ENCODE measurements around the gene TBC1D24.

The TBC1D24 gene

GRCh38 chr16:2450535-2450934, 24.4 kb upstream of the TBC1D24 start:
- H3K4me1 ChIP-seq (ENCODE audit: control insufficient read depth, insufficient read depth, low read length) = no peaks in the 10 kb centered on the region
- no peak overlapping the region for H3K4me3 ChIP-seq (ENCODE audit: low read length)
- no peak for DNase-seq (ENCODE audit: low read depth, low spot score)
- no peak overlapping the region for H3K27ac ChIP-seq (ENCODE audit: low read length)
- H3K9me3 ChIP-seq (ENCODE audit: control insufficient read depth, insufficient read depth, low read length) = no peaks in the 10 kb centered on the region
- peaks cover 60% of the 10 kb centered on the region for H3K36me3 ChIP-seq (ENCODE audit: control insufficient read depth, insufficient read depth, low read length)
- H3K27me3 ChIP-seq (ENCODE audit: control insufficient read depth, insufficient read depth, low read length) = no peaks in the 10 kb centered on the region
- no CpG with 5 or more reads among the region's 8 CpGs for WGBS (ENCODE audit: insufficient coverage, insufficient read length)

DNA sequence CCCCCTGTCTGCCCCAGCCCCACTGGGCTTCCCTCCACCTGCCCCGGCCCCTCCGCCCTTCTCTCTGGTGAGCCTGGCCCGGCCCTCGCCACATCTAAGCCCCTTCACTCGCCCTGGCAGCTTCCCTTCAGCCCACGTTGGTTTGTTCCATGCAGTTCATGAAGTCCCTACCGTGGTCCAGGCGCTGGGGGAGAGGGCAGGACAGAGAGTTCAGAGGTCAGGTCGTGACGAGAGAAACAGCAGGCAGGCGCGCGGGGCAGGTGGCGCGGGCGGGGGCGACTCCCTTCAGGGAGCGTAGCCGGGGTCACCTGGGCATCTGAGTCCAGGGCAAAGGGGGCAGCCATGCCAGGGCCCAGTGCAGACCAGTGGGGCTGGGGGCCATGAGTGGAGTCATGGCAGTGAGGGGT, 23.9 kb upstream of the TBC1D24 start:
- peaks cover 63% of the 10 kb centered on the region for H3K36me3 ChIP-seq (ENCODE audit: control insufficient read depth, insufficient read depth, low read length)
- no CpG with 5 or more reads among the region's 19 CpGs for WGBS (ENCODE audit: insufficient coverage, insufficient read length)
- no peak overlapping the region for H3K27ac ChIP-seq (ENCODE audit: low read length)
- H3K9me3 ChIP-seq (ENCODE audit: control insufficient read depth, insufficient read depth, low read length) = no peaks in the 10 kb centered on the region
- DNase-seq (ENCODE audit: low read depth, low spot score) = no peak
- H3K27me3 ChIP-seq (ENCODE audit: control insufficient read depth, insufficient read depth, low read length) = no peaks in the 10 kb centered on the region
- no peaks in the 10 kb centered on the region for H3K4me1 ChIP-seq (ENCODE audit: control insufficient read depth, insufficient read depth, low read length)
- no peak overlapping the region for H3K4me3 ChIP-seq (ENCODE audit: low read length)

DNA sequence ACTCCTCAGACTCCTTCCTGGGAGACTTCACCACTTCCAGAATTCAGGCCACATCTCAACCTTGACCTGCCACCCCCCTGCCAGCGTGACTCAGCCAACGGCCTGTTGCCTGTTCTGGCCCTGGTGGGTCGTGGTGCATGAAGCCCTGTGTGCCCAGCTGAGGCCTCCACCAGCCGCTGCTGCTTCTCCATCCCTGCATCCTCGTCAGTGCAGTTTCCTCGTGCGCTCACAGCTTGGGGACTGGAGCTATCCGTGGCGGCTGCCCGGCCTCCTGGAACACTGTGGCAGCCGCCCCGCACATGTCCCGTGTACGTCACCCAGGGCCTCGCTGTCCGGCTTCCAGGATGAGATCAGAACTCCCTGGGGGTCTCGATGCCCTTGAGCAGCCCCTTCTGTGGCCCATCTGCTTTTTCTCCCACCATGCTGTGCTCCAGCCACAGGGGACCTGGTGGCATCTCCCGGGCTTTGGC, 23.0 kb upstream of the TBC1D24 start:
- no peak for DNase-seq (ENCODE audit: low read depth, low spot score)
- H3K36me3 ChIP-seq (ENCODE audit: control insufficient read depth, insufficient read depth, low read length) = peaks cover 63% of the 10 kb centered on the region
- H3K4me1 ChIP-seq (ENCODE audit: control insufficient read depth, insufficient read depth, low read length) = no peaks in the 10 kb centered on the region
- H3K27ac ChIP-seq (ENCODE audit: low read length) = no peak overlapping the region
- no peaks in the 10 kb centered on the region for H3K9me3 ChIP-seq (ENCODE audit: control insufficient read depth, insufficient read depth, low read length)
- H3K27me3 ChIP-seq (ENCODE audit: control insufficient read depth, insufficient read depth, low read length) = no peaks in the 10 kb centered on the region
- no CpG with 5 or more reads among the region's 18 CpGs for WGBS (ENCODE audit: insufficient coverage, insufficient read length)
- H3K4me3 ChIP-seq (ENCODE audit: low read length) = no peak overlapping the region

GRCh38 chr16:2452650-2453049, 22.3 kb upstream of the TBC1D24 start:
- DNase-seq (ENCODE audit: low read depth, low spot score) = no peak
- peaks cover 64% of the 10 kb centered on the region for H3K36me3 ChIP-seq (ENCODE audit: control insufficient read depth, insufficient read depth, low read length)
- no peaks in the 10 kb centered on the region for H3K27me3 ChIP-seq (ENCODE audit: control insufficient read depth, insufficient read depth, low read length)
- H3K27ac ChIP-seq (ENCODE audit: low read length) = no peak overlapping the region
- H3K4me1 ChIP-seq (ENCODE audit: control insufficient read depth, insufficient read depth, low read length) = no peaks in the 10 kb centered on the region; the same call in 1 of the 2 replicates
- WGBS (ENCODE audit: insufficient coverage, insufficient read length) = no CpG with 5 or more reads among the region's 8 CpGs
- no peak overlapping the region for H3K4me3 ChIP-seq (ENCODE audit: low read length)
- H3K9me3 ChIP-seq (ENCODE audit: control insufficient read depth, insufficient read depth, low read length) = no peaks in the 10 kb centered on the region

DNA sequence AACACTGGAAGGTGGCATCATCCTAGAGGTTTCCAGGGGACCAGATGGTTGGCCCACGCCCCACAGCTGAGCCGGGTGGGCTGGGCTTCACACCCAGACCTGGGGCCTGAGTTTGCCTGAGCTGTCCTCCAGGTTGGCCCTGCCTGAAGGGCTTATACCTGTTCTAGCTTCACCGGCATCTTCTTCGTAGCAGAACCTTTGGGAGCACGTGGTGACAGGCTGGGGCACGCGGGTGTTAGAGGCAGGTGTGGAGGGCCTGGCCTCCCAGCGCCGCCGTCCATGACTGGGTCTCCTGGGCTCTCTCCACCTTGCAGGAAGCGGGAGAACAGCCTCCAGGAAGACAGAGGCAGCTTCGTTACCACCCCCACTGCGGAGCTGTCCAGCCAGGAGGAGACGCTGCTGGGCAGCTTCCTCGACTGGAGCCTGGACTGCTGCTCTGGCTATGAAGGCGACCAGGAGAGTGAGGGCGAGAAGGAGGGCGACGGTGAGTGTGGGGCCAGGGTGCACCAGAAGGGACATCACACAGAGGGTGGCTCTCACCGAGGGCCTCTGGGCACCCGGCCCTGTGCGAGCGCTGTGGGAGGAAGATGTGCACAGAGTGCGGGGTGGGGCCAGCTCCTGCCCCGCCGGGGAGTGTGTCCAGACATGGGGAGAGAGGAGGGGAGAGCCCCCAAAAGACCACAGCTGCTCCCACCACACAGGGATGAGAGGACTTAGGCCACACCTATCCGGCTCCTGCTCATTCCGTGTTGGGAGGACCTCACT, 19.7 kb upstream of the TBC1D24 start:
- no peak for DNase-seq (ENCODE audit: low read depth, low spot score)
- H3K36me3 ChIP-seq (ENCODE audit: control insufficient read depth, insufficient read depth, low read length) = peaks cover 49% of the 10 kb centered on the region

DNA sequence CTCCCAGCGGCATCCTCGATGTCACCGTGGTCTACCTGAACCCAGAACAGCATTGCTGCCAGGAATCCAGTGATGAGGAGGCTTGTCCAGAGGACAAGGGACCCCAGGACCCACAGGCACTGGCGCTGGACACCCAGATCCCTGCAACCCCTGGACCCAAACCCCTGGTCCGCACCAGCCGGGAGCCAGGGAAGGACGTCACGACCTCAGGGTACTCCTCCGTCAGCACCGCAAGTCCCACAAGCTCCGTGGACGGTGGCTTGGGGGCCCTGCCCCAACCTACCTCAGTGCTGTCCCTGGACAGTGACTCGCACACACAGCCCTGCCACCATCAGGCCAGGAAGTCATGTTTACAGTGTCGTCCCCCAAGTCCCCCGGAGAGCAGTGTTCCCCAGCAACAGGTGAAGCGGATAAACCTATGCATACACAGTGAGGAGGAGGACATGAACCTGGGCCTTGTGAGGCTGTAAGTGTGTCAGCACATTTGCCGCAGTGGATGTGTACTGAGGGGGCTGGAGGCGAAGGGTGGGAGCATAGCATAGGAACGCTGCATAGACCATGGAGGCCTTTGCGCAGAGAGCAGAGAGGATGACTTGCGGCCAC, 18.3 kb upstream of the TBC1D24 start:
- H3K36me3 ChIP-seq (ENCODE audit: control insufficient read depth, insufficient read depth, low read length) = peaks cover 44% of the 10 kb centered on the region
- H3K27ac ChIP-seq (ENCODE audit: low read length) = no peak overlapping the region
- peaks cover 9% of the 10 kb centered on the region; the same call in 1 of the 2 replicates for H3K4me1 ChIP-seq (ENCODE audit: control insufficient read depth, insufficient read depth, low read length)
- H3K27me3 ChIP-seq (ENCODE audit: control insufficient read depth, insufficient read depth, low read length) = no peaks in the 10 kb centered on the region
- H3K9me3 ChIP-seq (ENCODE audit: control insufficient read depth, insufficient read depth, low read length) = no peaks in the 10 kb centered on the region
- WGBS (ENCODE audit: insufficient coverage, insufficient read length) = no CpG with 5 or more reads among the region's 21 CpGs
- DNase-seq (ENCODE audit: low read depth, low spot score) = no peak
- H3K4me3 ChIP-seq (ENCODE audit: low read length) = no peak overlapping the region

More for the DNA sequence above, 19.7 kb upstream of the TBC1D24 start:
- no peaks in the 10 kb centered on the region for H3K9me3 ChIP-seq (ENCODE audit: control insufficient read depth, insufficient read depth, low read length)
- H3K4me1 ChIP-seq (ENCODE audit: control insufficient read depth, insufficient read depth, low read length) = peaks cover 5% of the 10 kb centered on the region; the same call in 1 of the 2 replicates
- no peak overlapping the region for H3K27ac ChIP-seq (ENCODE audit: low read length)
- H3K4me3 ChIP-seq (ENCODE audit: low read length) = no peak overlapping the region
- no CpG with 5 or more reads among the region's 28 CpGs for WGBS (ENCODE audit: insufficient coverage, insufficient read length)
- H3K27me3 ChIP-seq (ENCODE audit: control insufficient read depth, insufficient read depth, low read length) = no peaks in the 10 kb centered on the region

DNA sequence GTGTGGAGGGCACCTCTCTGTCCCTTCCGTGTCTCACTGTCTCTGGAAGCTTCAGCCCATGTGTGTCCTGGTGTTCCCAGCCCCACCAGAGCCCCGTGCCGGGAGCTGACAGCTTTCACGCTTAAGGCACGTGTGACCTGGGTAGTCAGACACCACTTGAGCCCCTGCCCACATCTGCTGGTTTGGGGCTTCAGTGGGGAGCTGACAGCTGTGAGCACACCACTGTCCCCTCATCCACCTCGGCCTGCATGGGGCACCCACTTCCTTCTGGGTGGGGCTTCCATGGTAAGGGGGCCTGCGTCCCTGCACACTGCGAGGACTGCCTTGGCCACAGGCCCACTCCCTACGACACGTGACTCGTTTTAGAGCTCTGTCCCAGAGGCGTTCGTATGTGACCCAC, 17.7 kb upstream of the TBC1D24 start:
- H3K27ac ChIP-seq (ENCODE audit: low read length) = no peak overlapping the region
- peaks cover 41% of the 10 kb centered on the region for H3K36me3 ChIP-seq (ENCODE audit: control insufficient read depth, insufficient read depth, low read length)
- no peak for DNase-seq (ENCODE audit: low read depth, low spot score)
- H3K4me1 ChIP-seq (ENCODE audit: control insufficient read depth, insufficient read depth, low read length) = peaks cover 9% of the 10 kb centered on the region; the same call in 1 of the 2 replicates
- no peaks in the 10 kb centered on the region for H3K27me3 ChIP-seq (ENCODE audit: control insufficient read depth, insufficient read depth, low read length)
- H3K4me3 ChIP-seq (ENCODE audit: low read length) = no peak overlapping the region
- H3K9me3 ChIP-seq (ENCODE audit: control insufficient read depth, insufficient read depth, low read length) = no peaks in the 10 kb centered on the region
- WGBS (ENCODE audit: insufficient coverage, insufficient read length) = no CpG with 5 or more reads among the region's 13 CpGs

GRCh38 chr16:2457946-2458345, 17.0 kb upstream of the TBC1D24 start:
- no peak for DNase-seq (ENCODE audit: low read depth, low spot score)
- H3K4me3 ChIP-seq (ENCODE audit: low read length) = no peak overlapping the region
- WGBS (ENCODE audit: insufficient coverage, insufficient read length) = no CpG with 5 or more reads among the region's 7 CpGs
- no peaks in the 10 kb centered on the region for H3K9me3 ChIP-seq (ENCODE audit: control insufficient read depth, insufficient read depth, low read length)
- H3K27ac ChIP-seq (ENCODE audit: low read length) = no peak overlapping the region
- peaks cover 42% of the 10 kb centered on the region for H3K36me3 ChIP-seq (ENCODE audit: control insufficient read depth, insufficient read depth, low read length)
- H3K4me1 ChIP-seq (ENCODE audit: control insufficient read depth, insufficient read depth, low read length) = peaks cover 9% of the 10 kb centered on the region; the same call in 1 of the 2 replicates
- H3K27me3 ChIP-seq (ENCODE audit: control insufficient read depth, insufficient read depth, low read length) = no peaks in the 10 kb centered on the region

- no peak overlapping the region for H3K27ac ChIP-seq (ENCODE audit: low read length)
- peaks cover 35% of the 10 kb centered on the region for H3K36me3 ChIP-seq (ENCODE audit: control insufficient read depth, insufficient read depth, low read length)
- no peaks in the 10 kb centered on the region for H3K9me3 ChIP-seq (ENCODE audit: control insufficient read depth, insufficient read depth, low read length)
- H3K27me3 ChIP-seq (ENCODE audit: control insufficient read depth, insufficient read depth, low read length) = no peaks in the 10 kb centered on the region
- WGBS (ENCODE audit: insufficient coverage, insufficient read length) = no CpG with 5 or more reads among the region's 18 CpGs
- H3K4me3 ChIP-seq (ENCODE audit: low read length) = peak overlapping the region; percentile 24; the same call in 1 of the 2 replicates
- no peak for DNase-seq (ENCODE audit: low read depth, low spot score)
- H3K4me1 ChIP-seq (ENCODE audit: control insufficient read depth, insufficient read depth, low read length) = peaks cover 9% of the 10 kb centered on the region; the same call in 1 of the 2 replicates
Observed at GRCh38 chr16:2458887-2459646, 15.9 kb upstream of the TBC1D24 start.

DNA sequence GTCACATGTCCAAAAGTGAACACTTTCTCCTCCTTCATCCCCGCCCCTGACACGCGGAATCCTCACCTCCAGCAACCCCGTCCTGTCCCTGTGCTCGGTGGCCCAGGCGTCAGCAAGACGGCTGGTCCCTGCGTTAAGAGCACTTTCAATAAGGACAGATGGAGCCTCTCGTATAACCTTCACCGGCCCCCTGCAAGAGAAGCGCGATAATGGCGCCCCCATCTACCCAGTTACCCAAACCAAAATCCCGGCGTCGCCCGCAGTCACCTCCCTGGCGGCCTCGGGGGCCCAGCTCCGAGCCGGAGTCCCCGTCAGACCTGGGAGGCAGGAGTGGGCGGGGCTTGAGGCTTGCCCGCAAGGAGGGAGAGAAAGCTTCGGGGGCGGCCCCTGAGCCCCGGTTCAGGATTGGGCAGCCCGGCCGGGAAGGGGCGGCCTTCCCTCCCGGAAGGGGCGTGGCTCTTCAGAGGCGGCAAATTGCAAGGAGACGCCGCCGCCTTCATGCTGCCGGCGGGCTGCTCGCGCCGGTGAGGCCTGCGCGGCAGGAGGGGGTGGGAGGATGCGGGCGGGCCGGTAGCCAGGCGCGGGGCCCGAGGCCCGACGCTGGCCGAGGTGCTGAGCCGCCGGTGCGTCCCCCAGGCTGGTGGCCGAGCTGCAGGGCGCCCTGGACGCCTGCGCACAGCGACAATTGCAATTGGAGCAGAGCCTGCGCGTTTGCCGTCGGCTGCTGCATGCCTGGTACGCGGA, 15.1 kb upstream of the TBC1D24 start, which contains the start of gene TEDC2:
TSS of gene TEDC2 (plus strand) at position 463 of the 744 bp plus-strand sequence. CDS start at position 499, 36 bp downstream.
- H3K27me3 ChIP-seq (ENCODE audit: control insufficient read depth, insufficient read depth, low read length) = no peaks in the 10 kb centered on the region
- DNase-seq (ENCODE audit: low read depth, low spot score) = peak; percentile 83
- no peak within 1 kb of the TSS for H3K27ac ChIP-seq (ENCODE audit: low read length)
- WGBS (ENCODE audit: insufficient coverage, insufficient read length) = no CpG with 5 or more reads among the region's 66 CpGs
- no peaks in the 10 kb centered on the region for H3K9me3 ChIP-seq (ENCODE audit: control insufficient read depth, insufficient read depth, low read length)
- peaks cover 9% of the 10 kb centered on the region; the same call in 1 of the 2 replicates for H3K4me1 ChIP-seq (ENCODE audit: control insufficient read depth, insufficient read depth, low read length)
- H3K36me3 ChIP-seq (ENCODE audit: control insufficient read depth, insufficient read depth, low read length) = peaks cover 30% of the 10 kb centered on the region
- peak within 1 kb of the TSS; percentile 82 for H3K4me3 ChIP-seq (ENCODE audit: low read length)

Data from iPS DF 6.9 (cell line).